ENCODE data around the gene UNC5C. TPM values are rescaled to one million over a fixed set of nuclear protein-coding genes. Genes with fewer than 3 reads are reported as not detected.

Gene UNC5C
- total RNA-seq, 1 experiment from 2014 or later, result 8.2 TPM

- intact Hi-C loops (cut with micrococcal nuclease; ENCODE audit: unreplicated experiment) (no loop called here), in situ Hi-C loops (cut with HindIII; ENCODE audit: low pct_unique_long_range_greater_than_20kb, low sequenced_read_pairs) (no loop called here)
- H3K36me3 ChIP-seq (ENCODE audit: control insufficient read depth, insufficient read depth, low read length), result no peaks in the 10 kb centered on the region
- no peak for ATAC-seq
- H3K27ac ChIP-seq (ENCODE audit: low read length), result no peak overlapping the region
- H3K9me3 ChIP-seq (ENCODE audit: control insufficient read depth, insufficient read depth, low read depth, low read length), result no peaks in the 10 kb centered on the region
- BruUV-seq (replicated peaks), result no TSS peak
- H3K4me3 ChIP-seq (ENCODE audit: low read depth in 2 of 2, low read length in 2 of 2), result no peak overlapping the region
- no peaks in the 10 kb centered on the region for H3K4me1 ChIP-seq (ENCODE audit: control insufficient read depth, insufficient read depth, low read length)
- CTCF ChIA-PET, result no interaction called here
- no peaks in the 10 kb centered on the region for H3K27me3 ChIP-seq (ENCODE audit: control insufficient read depth, insufficient read depth, low read length)
- TF ChIP-seq POLR2AphosphoS5 (IDR thresholded peaks at IDR 0.05; ENCODE audit: low read depth, low read length), result no peak
- no peak for TF ChIP-seq TCF7L2 (IDR thresholded peaks at IDR 0.05; ENCODE audit: low read depth, low read length)
- no peak for TF ChIP-seq SIN3A (IDR thresholded peaks at IDR 0.05; ENCODE audit: borderline replicate concordance, insufficient read depth, low read depth, low read length)
- no peak for TF ChIP-seq REST (IDR thresholded peaks at IDR 0.05; ENCODE audit: insufficient read depth in 1 of 2, low read depth in 2 of 2, low read length in 1 of 2)
- no peak for TF ChIP-seq CTCF (IDR thresholded peaks at IDR 0.05)
- no peak for DNase-seq (ENCODE audit: low read depth, low spot score)
- POLR2A ChIA-PET, result no interaction called here
Measured at GRCh38 chr4:95268819-95269565, 279.8 kb downstream of the UNC5C start.

- ChIA-PET CTCF (no interaction called here), POLR2A (no interaction called here)
Measured at GRCh38 chr4:95267081-95267480, 281.7 kb downstream of the UNC5C start.

More at GRCh38 chr4:95267081-95267480, 281.7 kb downstream of the UNC5C start:
- BruUV-seq (replicated peaks), result no TSS peak
- DNase-seq (ENCODE audit: low read depth, low spot score), result no peak
- Histone ChIP-seq H3K27ac (ENCODE audit: low read length) (no peak overlapping the region), H3K4me3 (ENCODE audit: low read depth in 2 of 2, low read length in 2 of 2) (no peak overlapping the region), H3K9me3 (ENCODE audit: control insufficient read depth, insufficient read depth, low read depth, low read length) (no peaks in the 10 kb centered on the region), H3K36me3 (ENCODE audit: control insufficient read depth, insufficient read depth, low read length) (no peaks in the 10 kb centered on the region), H3K4me1 (ENCODE audit: control insufficient read depth, insufficient read depth, low read length) (no peaks in the 10 kb centered on the region), H3K27me3 (ENCODE audit: control insufficient read depth, insufficient read depth, low read length) (no peaks in the 10 kb centered on the region)
- intact Hi-C loops (cut with micrococcal nuclease; ENCODE audit: unreplicated experiment) (no loop called here), in situ Hi-C loops (cut with HindIII; ENCODE audit: low pct_unique_long_range_greater_than_20kb, low sequenced_read_pairs) (no loop called here)
- no peak for TF ChIP-seq POLR2AphosphoS5 (IDR thresholded peaks at IDR 0.05; ENCODE audit: low read depth, low read length)
- no peak for TF ChIP-seq REST (IDR thresholded peaks at IDR 0.05; ENCODE audit: insufficient read depth in 1 of 2, low read depth in 2 of 2, low read length in 1 of 2)
- no peak for TF ChIP-seq TCF7L2 (IDR thresholded peaks at IDR 0.05; ENCODE audit: low read depth, low read length)
- no peak for TF ChIP-seq SIN3A (IDR thresholded peaks at IDR 0.05; ENCODE audit: borderline replicate concordance, insufficient read depth, low read depth, low read length)
- TF ChIP-seq CTCF (IDR thresholded peaks at IDR 0.05), result no peak
- ATAC-seq, result no peak

All from Panc1 (cell line).